Type B pancreatic cell (in vitro differentiated cells): ENCODE data around the gene GRIK2. TPM values are rescaled to one million over a fixed set of nuclear protein-coding genes. Genes with fewer than 3 reads are reported as not detected.

Source experiments
- DNase-seq: peaks from one replicate; pipeline ENCODE4 v3.0.0; 2021; ENCODE audit warnings: mixed read lengths; ENCODE audit not compliant: unreplicated experiment; ENCODE audit errors: extremely low spot score
- H3K27ac Mint-ChIP-seq: 2 replicates; pipeline ENCODE4 v1.8.0; 2021; ENCODE audit warnings: mild to moderate bottlenecking, mixed read lengths
- H3K27me3 Mint-ChIP-seq: 2 replicates; pipeline ENCODE4 v1.8.0; 2021; ENCODE audit warnings: mixed read lengths
- H3K36me3 Mint-ChIP-seq: 2 replicates; pipeline ENCODE4 v1.8.0; 2021; ENCODE audit warnings: mixed read lengths
- H3K4me1 Mint-ChIP-seq: one replicate; pipeline ENCODE4 v1.8.0; 2021; ENCODE audit warnings: mixed read lengths; ENCODE audit not compliant: unreplicated experiment
- H3K4me3 Mint-ChIP-seq: 2 replicates; pipeline ENCODE4 v1.8.0; 2021; ENCODE audit warnings: mild to moderate bottlenecking, mixed read lengths
- H3K9me3 Mint-ChIP-seq: 2 replicates; pipeline ENCODE4 v1.8.0; 2021; ENCODE audit warnings: mixed read lengths
- total RNA-seq: library from RNA; stranded (reverse); gene quantifications from 2 replicates; pipeline ENCODE4 v1.2.1, GENCODE V29; 2021; ENCODE audit warnings: low replicate concordance
- TF ChIP-seq, protein P1 (sequence below): fragments of 200-600 bp; sonication (generic); conservative IDR thresholded peaks from 2 replicates; pipeline ENCODE4 v1.5.0; 2021; ENCODE audit warnings: antibody characterized with exemption, mild to moderate bottlenecking

The GRIK2 gene
- total RNA-seq, 1 donor from 2014 or later, result 4.8 TPM

DNA sequence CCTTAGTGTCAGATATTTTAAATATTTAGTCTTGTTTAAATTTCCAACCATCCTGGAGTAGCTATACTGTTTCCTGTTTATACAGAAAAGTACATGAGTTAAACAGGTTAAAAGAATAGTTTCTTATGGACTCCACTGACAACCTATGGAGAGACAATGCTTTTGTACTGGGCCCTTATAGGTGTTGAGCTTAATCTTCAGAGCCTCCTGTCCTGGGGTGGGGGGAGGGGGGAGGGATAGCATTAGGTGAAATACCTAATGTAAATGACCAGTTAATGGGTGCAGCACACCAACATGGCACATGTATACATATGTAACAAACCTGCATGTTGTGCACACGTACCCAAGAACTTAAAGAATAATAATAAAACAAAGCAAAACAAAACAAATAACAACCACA, 322.9 kb downstream of the GRIK2 start:
- no peaks in the 10 kb centered on the region for H3K4me1 Mint-ChIP-seq
- no peak overlapping the region for H3K27ac Mint-ChIP-seq
- peaks cover 10% of the 10 kb centered on the region for H3K27me3 Mint-ChIP-seq
- H3K4me3 Mint-ChIP-seq, result no peak overlapping the region
- no peak for DNase-seq
- TF ChIP-seq, protein P1, sequence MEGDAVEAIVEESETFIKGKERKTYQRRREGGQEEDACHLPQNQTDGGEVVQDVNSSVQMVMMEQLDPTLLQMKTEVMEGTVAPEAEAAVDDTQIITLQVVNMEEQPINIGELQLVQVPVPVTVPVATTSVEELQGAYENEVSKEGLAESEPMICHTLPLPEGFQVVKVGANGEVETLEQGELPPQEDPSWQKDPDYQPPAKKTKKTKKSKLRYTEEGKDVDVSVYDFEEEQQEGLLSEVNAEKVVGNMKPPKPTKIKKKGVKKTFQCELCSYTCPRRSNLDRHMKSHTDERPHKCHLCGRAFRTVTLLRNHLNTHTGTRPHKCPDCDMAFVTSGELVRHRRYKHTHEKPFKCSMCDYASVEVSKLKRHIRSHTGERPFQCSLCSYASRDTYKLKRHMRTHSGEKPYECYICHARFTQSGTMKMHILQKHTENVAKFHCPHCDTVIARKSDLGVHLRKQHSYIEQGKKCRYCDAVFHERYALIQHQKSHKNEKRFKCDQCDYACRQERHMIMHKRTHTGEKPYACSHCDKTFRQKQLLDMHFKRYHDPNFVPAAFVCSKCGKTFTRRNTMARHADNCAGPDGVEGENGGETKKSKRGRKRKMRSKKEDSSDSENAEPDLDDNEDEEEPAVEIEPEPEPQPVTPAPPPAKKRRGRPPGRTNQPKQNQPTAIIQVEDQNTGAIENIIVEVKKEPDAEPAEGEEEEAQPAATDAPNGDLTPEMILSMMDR, result no peak
- no peaks in the 10 kb centered on the region for H3K36me3 Mint-ChIP-seq
- no peaks in the 10 kb centered on the region for H3K9me3 Mint-ChIP-seq

DNA sequence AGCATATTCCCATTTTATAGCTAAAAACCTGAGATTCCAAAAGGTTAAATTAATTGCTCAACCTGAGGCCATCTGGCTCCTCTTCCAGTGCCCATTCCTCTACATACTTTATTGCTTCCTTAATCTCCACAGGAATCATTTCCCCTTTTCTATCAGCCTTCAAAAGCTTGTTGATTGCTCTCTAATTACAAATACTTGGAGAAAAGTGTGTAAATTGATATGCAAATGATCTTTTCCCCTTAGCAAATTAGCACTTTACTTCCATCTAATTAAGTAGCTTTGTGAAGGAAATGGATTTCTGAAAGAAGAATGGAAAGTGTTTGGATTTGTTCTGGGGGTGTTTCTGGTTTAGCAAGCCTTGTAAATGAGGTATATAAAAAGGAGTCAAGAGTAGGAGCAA, 323.3 kb downstream of the GRIK2 start:
- no peak overlapping the region for H3K4me3 Mint-ChIP-seq
- no peaks in the 10 kb centered on the region for H3K4me1 Mint-ChIP-seq
- H3K27me3 Mint-ChIP-seq, result peaks cover 10% of the 10 kb centered on the region
- TF ChIP-seq, protein P1, result no peak
- DNase-seq, result no peak
- no peaks in the 10 kb centered on the region for H3K36me3 Mint-ChIP-seq
- no peak overlapping the region for H3K27ac Mint-ChIP-seq
- no peaks in the 10 kb centered on the region for H3K9me3 Mint-ChIP-seq

DNA sequence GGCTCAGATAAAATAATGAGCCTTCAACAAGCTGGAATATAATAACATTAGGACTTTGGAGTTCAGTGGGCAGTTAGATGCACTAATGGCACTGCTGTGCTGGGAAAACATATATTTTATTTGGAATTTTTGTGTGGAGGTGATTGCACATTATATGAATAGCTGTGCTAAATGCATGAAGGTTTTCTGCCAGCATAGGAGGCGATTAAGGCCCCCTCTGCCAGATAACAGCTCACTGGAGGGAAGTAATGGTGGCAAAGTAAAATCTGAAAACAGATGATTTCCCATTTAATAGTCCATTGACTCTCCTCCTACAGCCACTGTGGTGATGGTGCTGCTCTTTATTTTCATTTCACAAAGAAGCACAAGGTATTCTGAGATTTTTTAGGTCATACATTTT, 326.0 kb downstream of the GRIK2 start:
- Mint-ChIP-seq H3K36me3 (no peaks in the 10 kb centered on the region), H3K4me3 (no peak overlapping the region), H3K27me3 (peaks cover 10% of the 10 kb centered on the region), H3K9me3 (no peaks in the 10 kb centered on the region), H3K4me1 (no peaks in the 10 kb centered on the region), H3K27ac (no peak overlapping the region)
- no peak for DNase-seq
- TF ChIP-seq, protein P1, result no peak

DNA sequence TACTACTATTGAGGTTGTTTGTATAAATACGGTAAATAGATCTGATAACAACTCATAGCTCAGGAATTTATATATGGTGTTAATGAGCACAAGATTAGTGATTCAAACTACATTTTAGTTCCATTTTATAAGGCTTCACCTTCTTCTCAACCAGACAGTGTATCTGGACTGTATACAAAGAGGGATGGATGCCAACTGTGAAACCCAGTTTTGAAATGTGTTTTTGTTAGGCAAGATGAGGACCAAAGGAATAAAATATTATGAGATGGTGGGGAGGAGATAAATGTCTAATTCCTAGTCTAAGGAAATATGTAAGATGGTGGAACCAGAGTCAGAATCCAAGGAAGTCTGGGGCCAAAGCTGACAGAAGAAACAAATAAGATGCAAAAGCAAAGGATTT, 329.0 kb downstream of the GRIK2 start:
- no peak for DNase-seq
- H3K9me3 Mint-ChIP-seq, result no peaks in the 10 kb centered on the region
- no peaks in the 10 kb centered on the region for H3K27me3 Mint-ChIP-seq
- TF ChIP-seq, protein P1, result no peak
- no peaks in the 10 kb centered on the region for H3K4me1 Mint-ChIP-seq
- H3K36me3 Mint-ChIP-seq, result no peaks in the 10 kb centered on the region
- H3K4me3 Mint-ChIP-seq, result no peak overlapping the region
- no peak overlapping the region for H3K27ac Mint-ChIP-seq

DNA sequence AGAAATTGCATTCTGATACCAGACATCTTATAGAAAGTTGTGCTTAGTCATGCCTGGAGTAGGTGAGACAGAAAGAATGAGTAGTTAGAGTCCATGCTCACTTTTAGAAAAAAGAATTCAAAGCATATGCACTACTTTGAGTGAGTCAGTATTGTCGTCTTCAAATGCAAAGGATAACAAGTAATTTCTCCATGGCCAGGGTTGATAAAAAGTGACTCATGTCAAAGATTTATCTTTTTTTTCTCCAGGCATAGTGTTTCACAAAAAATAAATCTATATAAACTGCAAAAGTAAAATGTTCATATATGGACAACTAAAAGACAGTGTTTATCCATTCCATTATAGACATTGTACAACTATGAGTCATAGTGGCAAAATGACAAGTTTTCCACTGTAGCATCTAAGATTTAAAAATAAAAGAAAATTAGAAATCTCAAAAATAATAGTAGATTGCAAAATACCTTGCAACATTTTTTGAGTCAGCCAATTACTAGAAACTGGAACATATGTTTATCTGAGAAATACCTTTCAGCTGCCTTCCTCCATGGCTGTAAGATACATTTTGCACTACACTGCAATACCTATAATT, 329.6 kb downstream of the GRIK2 start:
- Mint-ChIP-seq H3K4me3 (no peak overlapping the region), H3K27ac (no peak overlapping the region), H3K4me1 (no peaks in the 10 kb centered on the region), H3K27me3 (no peaks in the 10 kb centered on the region), H3K9me3 (no peaks in the 10 kb centered on the region), H3K36me3 (no peaks in the 10 kb centered on the region)
- TF ChIP-seq, protein P1, result no peak
- DNase-seq, result no peak

DNA sequence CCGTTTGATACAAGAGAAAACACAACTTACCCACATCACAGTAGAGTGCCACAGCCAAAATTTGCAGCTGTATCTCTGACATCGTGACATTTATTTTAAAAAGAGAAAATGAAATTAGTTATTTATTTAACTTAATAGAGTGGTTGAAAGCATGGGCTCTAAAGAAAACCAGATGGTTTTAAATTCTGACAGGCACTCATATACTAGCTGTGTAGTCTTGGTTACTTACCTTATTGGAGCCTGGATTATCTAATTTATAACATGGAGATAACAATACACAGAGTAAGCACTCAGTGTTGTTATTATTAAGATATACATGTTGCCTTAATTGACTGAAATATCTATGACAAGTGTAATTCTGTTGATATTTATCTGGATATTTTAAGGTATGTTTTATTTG, 334.9 kb downstream of the GRIK2 start:
- H3K4me1 Mint-ChIP-seq, result no peaks in the 10 kb centered on the region
- H3K27ac Mint-ChIP-seq, result no peak overlapping the region
- H3K27me3 Mint-ChIP-seq, result no peaks in the 10 kb centered on the region
- TF ChIP-seq, protein P1, result no peak
- no peak for DNase-seq
- no peaks in the 10 kb centered on the region for H3K9me3 Mint-ChIP-seq
- H3K4me3 Mint-ChIP-seq, result no peak overlapping the region
- no peaks in the 10 kb centered on the region for H3K36me3 Mint-ChIP-seq
